Measurements from ENCODE around the gene PPIE.

DNA sequence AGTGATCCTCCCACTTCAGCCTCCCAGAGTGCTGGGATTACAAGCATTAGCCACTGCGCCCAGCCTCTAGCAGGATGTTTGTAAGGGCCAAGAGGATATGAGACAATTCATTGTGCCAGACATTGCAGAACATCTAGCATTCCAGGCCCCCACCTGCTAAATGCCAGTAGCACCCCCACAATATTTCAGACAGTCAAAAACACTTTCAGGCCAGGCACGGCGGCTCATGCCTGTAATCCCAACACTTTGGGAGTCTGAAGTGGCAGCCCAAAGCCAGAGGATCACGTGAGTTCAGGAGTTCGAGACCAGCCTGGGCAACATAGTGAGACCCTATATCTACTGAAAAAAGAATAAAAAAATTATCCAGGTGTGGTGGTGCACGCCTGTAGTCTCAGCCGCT lies 12.9 kb downstream of the PPIE start:
- TF ChIP-seq, protein P1, sequence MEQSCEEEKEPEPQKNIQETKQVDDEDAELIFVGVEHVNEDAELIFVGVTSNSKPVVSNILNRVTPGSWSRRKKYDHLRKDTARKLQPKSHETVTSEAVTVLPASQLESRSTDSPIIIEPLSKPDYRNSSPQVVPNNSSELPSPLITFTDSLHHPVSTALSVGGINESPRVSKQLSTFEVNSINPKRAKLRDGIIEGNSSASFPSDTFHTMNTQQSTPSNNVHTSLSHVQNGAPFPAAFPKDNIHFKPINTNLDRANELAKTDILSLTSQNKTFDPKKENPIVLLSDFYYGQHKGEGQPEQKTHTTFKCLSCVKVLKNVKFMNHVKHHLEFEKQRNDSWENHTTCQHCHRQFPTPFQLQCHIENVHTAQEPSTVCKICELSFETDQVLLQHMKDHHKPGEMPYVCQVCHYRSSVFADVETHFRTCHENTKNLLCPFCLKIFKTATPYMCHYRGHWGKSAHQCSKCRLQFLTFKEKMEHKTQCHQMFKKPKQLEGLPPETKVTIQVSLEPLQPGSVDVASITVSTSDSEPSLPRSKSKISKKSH (CRISPR knock-in tag; IDR thresholded peaks at IDR 0.05; ENCODE audit: borderline replicate concordance): no peak
- TF ChIP-seq NFRKB (IDR thresholded peaks at IDR 0.05): no peak
- no peak for TF ChIP-seq NR1H2 (CRISPR knock-in tag; IDR thresholded peaks at IDR 0.05; ENCODE audit: borderline replicate concordance, low read depth)
- no peak for TF ChIP-seq YY1 (IDR thresholded peaks at IDR 0.05; ENCODE audit: insufficient read depth, insufficient replicate concordance, low read depth, low read length)
- TF ChIP-seq, protein P2, sequence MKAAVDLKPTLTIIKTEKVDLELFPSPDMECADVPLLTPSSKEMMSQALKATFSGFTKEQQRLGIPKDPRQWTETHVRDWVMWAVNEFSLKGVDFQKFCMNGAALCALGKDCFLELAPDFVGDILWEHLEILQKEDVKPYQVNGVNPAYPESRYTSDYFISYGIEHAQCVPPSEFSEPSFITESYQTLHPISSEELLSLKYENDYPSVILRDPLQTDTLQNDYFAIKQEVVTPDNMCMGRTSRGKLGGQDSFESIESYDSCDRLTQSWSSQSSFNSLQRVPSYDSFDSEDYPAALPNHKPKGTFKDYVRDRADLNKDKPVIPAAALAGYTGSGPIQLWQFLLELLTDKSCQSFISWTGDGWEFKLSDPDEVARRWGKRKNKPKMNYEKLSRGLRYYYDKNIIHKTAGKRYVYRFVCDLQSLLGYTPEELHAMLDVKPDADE (CRISPR knock-in tag; IDR thresholded peaks at IDR 0.05): no peak
- TF ChIP-seq NPAS2 (CRISPR knock-in tag; IDR thresholded peaks at IDR 0.05; ENCODE audit: borderline replicate concordance): no peak
- TF ChIP-seq MAFF (IDR thresholded peaks at IDR 0.05; ENCODE audit: low read depth, low read length): no peak
- no peak for TF ChIP-seq JUN (CRISPR knock-in tag; IDR thresholded peaks at IDR 0.05)
- no peak for TF ChIP-seq ZKSCAN5 (CRISPR knock-in tag; IDR thresholded peaks at IDR 0.05)
- no peak for TF ChIP-seq SP1 (IDR thresholded peaks at IDR 0.05)
- no peak for TF ChIP-seq SP1 (CRISPR knock-in tag; IDR thresholded peaks at IDR 0.05)
- no peak for TF ChIP-seq IKZF1 (IDR thresholded peaks at IDR 0.05)
- TF ChIP-seq, protein P3, sequence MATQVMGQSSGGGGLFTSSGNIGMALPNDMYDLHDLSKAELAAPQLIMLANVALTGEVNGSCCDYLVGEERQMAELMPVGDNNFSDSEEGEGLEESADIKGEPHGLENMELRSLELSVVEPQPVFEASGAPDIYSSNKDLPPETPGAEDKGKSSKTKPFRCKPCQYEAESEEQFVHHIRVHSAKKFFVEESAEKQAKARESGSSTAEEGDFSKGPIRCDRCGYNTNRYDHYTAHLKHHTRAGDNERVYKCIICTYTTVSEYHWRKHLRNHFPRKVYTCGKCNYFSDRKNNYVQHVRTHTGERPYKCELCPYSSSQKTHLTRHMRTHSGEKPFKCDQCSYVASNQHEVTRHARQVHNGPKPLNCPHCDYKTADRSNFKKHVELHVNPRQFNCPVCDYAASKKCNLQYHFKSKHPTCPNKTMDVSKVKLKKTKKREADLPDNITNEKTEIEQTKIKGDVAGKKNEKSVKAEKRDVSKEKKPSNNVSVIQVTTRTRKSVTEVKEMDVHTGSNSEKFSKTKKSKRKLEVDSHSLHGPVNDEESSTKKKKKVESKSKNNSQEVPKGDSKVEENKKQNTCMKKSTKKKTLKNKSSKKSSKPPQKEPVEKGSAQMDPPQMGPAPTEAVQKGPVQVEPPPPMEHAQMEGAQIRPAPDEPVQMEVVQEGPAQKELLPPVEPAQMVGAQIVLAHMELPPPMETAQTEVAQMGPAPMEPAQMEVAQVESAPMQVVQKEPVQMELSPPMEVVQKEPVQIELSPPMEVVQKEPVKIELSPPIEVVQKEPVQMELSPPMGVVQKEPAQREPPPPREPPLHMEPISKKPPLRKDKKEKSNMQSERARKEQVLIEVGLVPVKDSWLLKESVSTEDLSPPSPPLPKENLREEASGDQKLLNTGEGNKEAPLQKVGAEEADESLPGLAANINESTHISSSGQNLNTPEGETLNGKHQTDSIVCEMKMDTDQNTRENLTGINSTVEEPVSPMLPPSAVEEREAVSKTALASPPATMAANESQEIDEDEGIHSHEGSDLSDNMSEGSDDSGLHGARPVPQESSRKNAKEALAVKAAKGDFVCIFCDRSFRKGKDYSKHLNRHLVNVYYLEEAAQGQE (IDR thresholded peaks at IDR 0.05; ENCODE audit: borderline replicate concordance in 1 of 2, low read depth in 1 of 2, low read length in 2 of 2): no peak
- TF ChIP-seq, protein P4, sequence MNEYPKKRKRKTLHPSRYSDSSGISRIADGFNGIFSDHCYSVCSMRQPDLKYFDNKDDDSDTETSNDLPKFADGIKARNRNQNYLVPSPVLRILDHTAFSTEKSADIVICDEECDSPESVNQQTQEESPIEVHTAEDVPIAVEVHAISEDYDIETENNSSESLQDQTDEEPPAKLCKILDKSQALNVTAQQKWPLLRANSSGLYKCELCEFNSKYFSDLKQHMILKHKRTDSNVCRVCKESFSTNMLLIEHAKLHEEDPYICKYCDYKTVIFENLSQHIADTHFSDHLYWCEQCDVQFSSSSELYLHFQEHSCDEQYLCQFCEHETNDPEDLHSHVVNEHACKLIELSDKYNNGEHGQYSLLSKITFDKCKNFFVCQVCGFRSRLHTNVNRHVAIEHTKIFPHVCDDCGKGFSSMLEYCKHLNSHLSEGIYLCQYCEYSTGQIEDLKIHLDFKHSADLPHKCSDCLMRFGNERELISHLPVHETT (CRISPR knock-in tag; conservative IDR thresholded peaks at IDR 0.05): no peak
